Stimulated activated CD4-positive, alpha-beta T cell treated with anti-CD3 and anti-CD28 coated beads, Interleukin-12 subunit alpha, Interleukin-12 subunit beta, amount 100 ng/mL, for 24 hours (primary cell): Measurements from ENCODE around the gene PKN3.
"Not testable (repeated sequence)": the region's sequence is repeated elsewhere in the genome, so short reads cannot be mapped to it uniquely, and the experiment has no call there.

Experiments used
- DNase-seq, 2 experiments: peaks; one replicate each; pipeline ENCODE4 v3.0.0-alpha.2; 2020; ENCODE audit warnings: low read depth in 2 of 2

PKN3 gene

GRCh38 chr9:128693738-128694137, 8.6 kb upstream of the PKN3 start:
- not testable (repeated sequence) for DNase-seq

DNA sequence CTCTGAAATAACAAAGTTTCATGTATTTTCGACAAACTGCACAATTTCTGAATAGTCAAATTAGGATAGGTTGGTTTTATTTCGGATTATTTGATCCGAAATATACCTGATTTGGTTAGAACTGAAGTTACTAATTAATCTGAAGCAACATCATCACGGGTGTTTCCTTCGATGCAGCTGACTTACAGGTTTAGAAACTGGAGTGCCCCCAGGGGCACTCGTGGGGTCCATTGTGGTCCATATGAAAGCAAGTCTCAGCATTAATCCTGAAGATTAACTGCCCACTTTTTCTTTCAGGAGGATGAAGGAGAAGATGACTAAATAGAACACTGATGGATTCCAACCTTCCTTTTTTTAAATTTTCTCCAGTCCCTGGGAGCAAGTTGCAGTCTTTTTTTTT, 8.0 kb upstream of the PKN3 start:
- no peak for DNase-seq

- no peak for DNase-seq
These were observed 5.2 kb upstream of the PKN3 start for GRCh38 chr9:128696923-128697707.

DNA sequence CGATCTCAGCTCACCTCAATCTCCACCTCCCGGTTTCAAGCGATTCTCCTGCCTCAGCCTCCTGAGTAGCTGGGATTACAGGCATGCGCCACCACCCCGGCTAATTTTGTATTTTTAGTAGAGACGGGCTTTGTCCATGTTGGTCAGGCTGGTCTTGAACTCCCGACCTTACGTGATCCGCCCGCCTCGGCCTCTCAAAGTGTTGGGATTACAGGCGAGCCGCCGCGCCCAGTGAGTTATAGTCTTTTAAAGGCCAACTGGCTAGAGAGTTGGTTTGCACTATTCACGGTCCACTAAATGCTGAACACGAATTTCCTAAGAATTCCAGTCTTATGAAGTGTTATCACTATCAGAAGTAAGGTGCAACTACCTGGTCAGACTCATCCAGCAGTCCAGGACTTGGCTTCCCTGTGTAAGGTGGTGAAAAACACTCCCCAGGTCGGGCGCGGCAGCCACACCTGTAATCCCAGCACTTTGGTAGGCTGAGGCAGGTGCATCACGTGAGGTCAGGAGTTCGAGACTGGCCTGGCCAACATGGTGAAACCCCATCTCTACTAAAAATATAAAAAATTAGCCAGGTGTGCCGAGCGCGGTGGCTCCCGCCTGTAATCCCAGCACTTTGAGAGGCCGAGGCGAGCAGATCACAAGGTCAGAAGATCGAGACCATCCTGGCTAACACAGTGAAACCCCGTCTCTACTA, 3.1 kb upstream of the PKN3 start:
- not testable (repeated sequence) for DNase-seq

DNA sequence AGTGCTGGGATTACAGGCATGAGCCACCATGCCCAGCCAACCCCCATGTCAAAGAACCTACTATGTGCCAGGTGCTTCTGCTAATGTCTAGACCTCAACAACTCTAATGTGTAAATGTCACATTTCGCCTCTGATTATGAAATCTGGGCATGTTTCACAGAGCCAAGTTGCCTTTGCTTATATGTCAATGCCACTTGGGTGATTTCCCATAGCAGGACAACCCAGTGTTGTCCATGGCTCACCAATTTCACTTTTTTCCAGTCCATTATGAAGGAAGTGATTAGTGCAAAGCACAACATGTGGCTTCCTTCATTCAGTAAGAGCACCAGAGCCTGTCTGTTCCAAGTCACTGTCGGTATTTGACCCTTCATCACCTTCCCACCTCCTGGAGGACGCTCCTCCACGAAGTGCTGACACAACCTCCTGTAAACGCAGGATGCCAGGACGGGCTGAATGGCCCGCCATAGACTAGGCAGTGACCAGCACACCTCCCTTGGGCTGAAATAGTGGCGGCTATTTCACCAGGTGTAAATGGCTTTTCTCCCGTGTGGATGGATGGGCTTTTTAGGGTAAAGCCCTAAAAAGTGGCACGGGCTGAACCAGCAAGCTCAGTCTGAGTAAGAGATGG, 962 bp upstream of the PKN3 start:
- no peak for DNase-seq

GRCh38 chr9:128702949-128703615, 779 bp downstream of the PKN3 start:
- no peak for DNase-seq

DNA sequence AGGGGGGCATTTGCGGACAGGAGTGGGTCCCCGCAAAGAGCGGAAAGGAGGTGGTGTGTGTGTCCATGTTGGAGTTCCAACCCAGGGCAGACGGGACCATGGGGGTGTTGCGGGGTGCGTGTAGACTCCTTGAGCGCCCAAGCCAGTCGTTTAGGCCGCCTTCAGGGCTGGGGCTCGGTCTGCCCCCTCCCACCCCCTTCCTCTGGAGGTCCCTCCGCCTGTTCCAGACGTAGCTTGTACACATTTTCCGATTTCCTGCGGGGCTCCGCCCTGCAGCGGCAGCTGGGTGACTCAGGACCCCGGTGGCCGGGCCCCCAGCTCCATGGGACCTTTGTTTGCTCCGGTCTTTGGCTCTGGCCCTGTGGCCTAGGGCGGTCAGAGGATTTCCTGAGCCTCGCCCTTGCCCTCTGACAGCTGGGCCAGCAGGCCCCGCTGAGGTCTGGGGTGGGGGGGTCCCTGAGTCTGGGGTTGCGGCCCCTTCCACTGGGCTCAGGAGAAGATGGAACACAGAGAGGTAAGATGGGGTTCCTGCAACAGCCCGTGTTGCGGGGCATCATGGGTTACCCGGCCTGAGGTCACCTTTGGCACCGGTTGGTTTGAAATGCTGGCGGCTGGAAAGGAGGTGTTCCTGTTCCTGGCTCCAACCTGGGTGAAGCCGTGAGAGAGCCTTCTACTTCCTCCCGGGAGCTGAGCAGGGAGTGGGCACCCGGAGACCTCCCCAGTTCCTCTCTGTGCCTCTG, 1.5 kb downstream of the PKN3 start:
- no peak for DNase-seq

GRCh38 chr9:128704356-128704670, 2.0 kb downstream of the PKN3 start:
- DNase-seq: no peak

- DNase-seq: no peak
These were observed 3.0 kb downstream of the PKN3 start for GRCh38 chr9:128705051-128705965.

DNA sequence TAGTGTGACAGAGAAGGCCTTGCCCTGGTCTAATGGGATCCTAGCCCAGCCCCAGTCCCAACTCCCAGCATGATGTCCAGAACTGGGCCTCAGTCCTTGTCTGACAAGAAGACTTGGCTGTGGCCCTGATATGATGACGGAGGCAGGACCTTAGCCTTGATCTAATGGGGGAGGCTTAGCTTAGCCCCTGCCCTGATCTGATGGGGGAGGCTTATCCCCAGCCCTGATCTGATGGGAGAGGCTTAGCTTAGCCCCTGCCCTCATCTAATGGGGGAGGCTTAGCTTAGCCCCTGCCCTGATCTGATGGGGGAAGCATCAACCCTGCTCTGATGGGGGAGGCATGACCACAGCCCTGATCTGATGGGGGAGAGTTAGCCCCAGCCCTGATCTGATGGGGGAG, 3.7 kb downstream of the PKN3 start:
- no peak for DNase-seq

GRCh38 chr9:128706671-128707381, 4.5 kb downstream of the PKN3 start:
- DNase-seq: no peak

DNA sequence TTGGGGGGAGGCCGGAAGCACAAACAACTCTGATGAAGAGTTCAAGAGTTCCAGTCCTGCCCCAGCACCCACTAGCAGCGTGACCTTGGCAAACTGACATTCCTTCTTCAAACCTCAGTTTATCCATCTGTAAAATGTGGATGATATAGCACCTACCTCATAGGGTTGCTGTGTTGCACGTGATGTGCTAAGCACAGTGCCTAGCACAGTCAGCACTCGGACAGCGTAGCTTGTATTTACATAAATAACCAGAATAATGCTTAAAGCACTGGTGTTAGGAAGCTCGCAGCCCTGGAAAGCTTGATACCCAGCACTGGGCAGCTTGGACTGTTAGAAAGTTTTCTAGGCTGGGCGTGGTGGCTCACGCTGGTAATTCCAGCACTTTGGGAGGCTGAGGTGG, 5.1 kb downstream of the PKN3 start:
- DNase-seq: no peak

DNA sequence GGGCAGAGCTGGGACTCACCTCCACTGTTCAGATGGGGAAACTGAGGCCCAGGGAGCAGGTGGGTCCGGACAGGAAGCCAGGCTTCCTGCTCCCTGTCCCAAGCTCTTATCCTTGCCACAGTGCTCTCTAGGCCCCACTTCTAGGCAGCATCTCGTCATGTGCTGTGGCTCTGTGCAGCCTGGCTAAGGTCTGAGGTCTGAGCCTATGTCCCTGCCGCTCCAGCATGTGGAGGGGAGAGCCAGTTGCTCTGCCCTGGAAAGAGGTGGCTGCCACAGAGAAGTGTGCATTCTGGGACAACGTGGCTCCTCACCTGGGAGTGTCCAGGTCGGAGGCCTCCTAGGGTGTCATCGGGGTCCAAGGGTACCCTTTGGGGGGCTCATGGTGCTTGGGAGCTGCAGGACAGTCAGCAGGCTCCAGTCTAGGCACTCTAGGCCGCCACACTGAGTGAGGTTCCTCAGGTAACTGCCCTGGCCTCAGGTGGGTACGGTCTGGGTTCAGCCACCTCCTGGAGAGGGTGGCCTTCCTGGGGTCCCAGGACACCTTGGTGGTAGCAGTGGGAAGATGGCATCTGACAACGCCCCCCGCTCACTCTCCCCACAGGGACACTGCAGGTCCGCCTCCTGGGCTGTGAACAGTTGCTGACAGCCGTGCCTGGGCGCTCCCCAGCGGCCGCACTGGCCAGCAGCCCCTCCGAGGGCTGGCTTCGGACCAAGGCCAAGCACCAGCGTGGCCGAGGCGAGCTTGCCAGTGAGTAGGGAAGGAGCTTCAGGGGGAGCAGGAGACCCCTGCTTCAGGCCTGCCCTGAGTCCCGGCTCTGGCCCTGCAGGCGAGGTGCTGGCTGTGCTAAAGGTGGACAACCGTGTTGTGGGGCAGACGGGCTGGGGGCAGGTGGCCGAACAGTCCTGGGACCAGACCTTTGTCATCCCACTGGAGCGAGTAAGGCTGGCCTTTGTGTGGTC, 10.4 kb downstream of the PKN3 start:
- no peak for DNase-seq

DNA sequence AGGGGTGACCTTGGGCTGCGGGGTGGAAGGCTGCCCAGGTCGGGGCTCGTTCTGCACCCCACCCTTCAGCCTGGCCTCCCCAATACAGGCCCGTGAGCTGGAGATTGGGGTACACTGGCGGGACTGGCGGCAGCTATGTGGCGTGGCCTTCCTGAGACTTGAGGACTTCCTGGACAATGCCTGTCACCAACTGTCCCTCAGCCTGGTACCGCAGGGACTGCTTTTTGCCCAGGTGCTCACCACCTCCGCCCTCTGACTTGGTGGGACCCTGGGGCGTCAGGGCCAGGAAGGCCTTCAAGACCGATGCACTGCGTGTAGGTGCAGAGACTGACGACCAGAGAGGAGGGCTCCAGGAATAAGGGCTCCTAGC, 11.1 kb downstream of the PKN3 start:
- no peak for DNase-seq

DNA sequence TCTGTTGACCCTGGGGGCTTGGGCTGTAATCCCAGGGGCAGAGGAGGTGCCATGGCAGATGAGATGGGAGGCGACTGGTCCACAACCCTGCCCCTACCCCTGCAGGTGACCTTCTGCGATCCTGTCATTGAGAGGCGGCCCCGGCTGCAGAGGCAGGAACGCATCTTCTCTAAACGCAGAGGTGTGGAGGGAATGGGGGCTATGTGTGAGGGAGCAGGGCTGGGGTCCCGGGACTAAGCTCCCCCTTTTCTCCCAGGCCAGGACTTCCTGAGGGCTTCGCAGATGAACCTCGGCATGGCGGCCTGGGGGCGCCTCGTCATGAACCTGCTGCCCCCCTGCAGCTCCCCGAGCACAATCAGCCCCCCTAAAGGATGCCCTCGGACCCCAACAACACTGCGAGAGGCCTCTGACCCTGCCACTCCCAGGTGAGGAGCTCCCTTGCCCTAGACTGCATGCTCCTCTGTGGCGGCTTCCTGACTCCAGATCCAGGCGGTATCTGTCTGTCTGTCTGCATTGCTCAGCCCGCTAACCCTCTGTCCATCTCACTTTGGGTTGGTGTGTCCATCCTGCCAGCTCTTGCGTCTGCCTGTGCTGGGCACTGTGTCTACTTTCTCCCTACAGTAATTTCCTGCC, 11.8 kb downstream of the PKN3 start:
- no peak for DNase-seq

- no peak for DNase-seq
These were observed 12.5 kb downstream of the PKN3 start for GRCh38 chr9:128714586-128715435.

GRCh38 chr9:128715436-128715750, 13.1 kb downstream of the PKN3 start:
- no peak for DNase-seq
